HepG2 (cell line): ENCODE measurements around the gene PPP1R12B. TPM values are rescaled to one million over a fixed set of nuclear protein-coding genes. Genes with fewer than 3 reads are reported as not detected.

ENCODE experiments used
- ATAC-seq: fragments of 200-7000 bp; cut with Tn5 transposase; 3 replicates; pipeline ENCODE4 v1.9.1; 2020; ENCODE audit warnings: mild to moderate bottlenecking, moderate library complexity
- BruUV-seq: library from RNA; stranded (reverse); fragments of 400-500 nt; replicated peaks from 2 replicates; lab custom pipeline; 2021; lab: Mats Ljungman, UMichigan
- CTCF ChIA-PET: fragments of 300-600 bp; formaldehyde crosslinking; extraction: SDS; loops from one replicate; lab custom pipeline; 2021; ENCODE audit warnings: low total read pairs, inconsistent platforms, low intra/inter-chr PET ratio; lab: Yijun Ruan, JAX
- POLR2A ChIA-PET: fragments of 350-600 bp; sonication (Branson Sonifier 250); formaldehyde crosslinking; loops from one replicate; lab custom pipeline; 2020; ENCODE audit warnings: antibody characterized with exemption, inconsistent platforms; lab: Yijun Ruan, JAX
- DNase-seq: peaks from one replicate; pipeline ENCODE4 v3.0.0-alpha.2; 2015; ENCODE audit warnings: low spot score
- FAIRE-seq: peaks from 3 replicates; lab custom pipeline; 2011; peaks lifted over from hg19 to GRCh38; lab: Jason Lieb, UNC
- H2AFZ ChIP-seq: one replicate; pipeline ENCODE4 v1.6.1; 2011; ENCODE audit warnings: low read length, inconsistent platforms
- H3K27ac ChIP-seq: fragments of 300-600 bp; 3 replicates; pipeline ENCODE4 v1.8.0; 2011; ENCODE audit warnings: mixed run types, mild to moderate bottlenecking, mixed read lengths, low read length, inconsistent platforms; ENCODE audit not compliant: insufficient read depth; ENCODE audit errors: extremely low read length
- H3K27me3 ChIP-seq, 2 experiments: fragments of 200-600 bp in 1 of 2; 2 replicates in 1 of 2; 3 replicates in 1 of 2; pipeline versions ENCODE4 v1.6.0 to v1.8.0; 2011; ENCODE audit warnings: low read length in 2 of 2, mild to moderate bottlenecking in 2 of 2, moderate library complexity in 2 of 2, inconsistent platforms in 1 of 2; ENCODE audit not compliant: insufficient read depth in 2 of 2, control insufficient read depth in 1 of 2
- H3K36me3 ChIP-seq, 2 experiments: fragments of 200-600 bp in 1 of 2; replicated peaks in 1 of 2; 2 replicates in 1 of 2; 3 replicates in 1 of 2; pipeline versions ENCODE4 v1.5.1 to v1.8.0; 2011; ENCODE audit warnings: low read length in 2 of 2, inconsistent platforms in 1 of 2; ENCODE audit not compliant: insufficient read depth in 2 of 2, control insufficient read depth in 1 of 2
- H3K4me1 ChIP-seq: 2 replicates; pipeline ENCODE4 v1.5.1; 2012; ENCODE audit warnings: low read length, inconsistent platforms; ENCODE audit not compliant: insufficient read depth
- H3K4me2 ChIP-seq: 2 replicates; pipeline ENCODE4 v1.6.0; 2011; ENCODE audit warnings: low read depth, low read length, inconsistent platforms
- H3K4me3 ChIP-seq, 3 experiments: fragments of 200-600 bp in 1 of 3; sonication (generic), shearing (Covaris generic) in 1 of 3; replicated peaks in 1 of 3; 2 replicates each; pipeline ENCODE4 v1.5.1; 2011 to 2016; ENCODE audit warnings: low read length in 3 of 3, inconsistent platforms in 2 of 3, low read depth in 2 of 3, mild to moderate bottlenecking in 2 of 3, control low read depth in 1 of 3, mixed read lengths in 1 of 3; ENCODE audit not compliant: insufficient read depth in 1 of 3
- H3K79me2 ChIP-seq: one replicate; pipeline ENCODE4 v1.6.1; 2011; ENCODE audit warnings: low read length, inconsistent platforms; ENCODE audit not compliant: insufficient read depth
- H3K9ac ChIP-seq: 2 replicates; pipeline ENCODE4 v1.6.0; 2011; ENCODE audit warnings: mild to moderate bottlenecking, low read depth, low read length, inconsistent platforms; ENCODE audit not compliant: insufficient read depth
- H3K9me3 ChIP-seq: 2 replicates; pipeline ENCODE4 v1.5.1; 2012; ENCODE audit warnings: mild to moderate bottlenecking, low read length
- H4K20me1 ChIP-seq: 2 replicates; pipeline ENCODE4 v1.6.0; 2011; ENCODE audit warnings: inconsistent platforms, mild to moderate bottlenecking, low read length, moderate library complexity; ENCODE audit not compliant: insufficient read depth
- ARID3A ChIP-seq: IDR thresholded peaks from 2 replicates; pipeline ENCODE4 v1.6.1; 2012; ENCODE audit warnings: low read depth, low read length, improper control_type of control experiment
- FOXK2 ChIP-seq: fragments of 450-650 bp; IDR thresholded peaks from 2 replicates; pipeline ENCODE4 v1.6.1; 2016
- NR2F2 ChIP-seq: IDR thresholded peaks from 2 replicates; pipeline ENCODE4 v1.6.1; 2012; ENCODE audit warnings: low read depth, inconsistent platforms, borderline replicate concordance
- SUZ12 ChIP-seq: fragments of 150-350 bp; IDR thresholded peaks from 2 replicates; pipeline ENCODE4 v1.6.1; 2014; ENCODE audit warnings: low read depth, low read length
- ZFYVE20 ChIP-seq: sonication (generic); formaldehyde crosslinking; IDR thresholded peaks from 2 replicates; pipeline ENCODE4 v1.8.0; 2023; ENCODE audit warnings: low read depth, mild to moderate bottlenecking, moderate library complexity, missing genetic modification reagents, borderline replicate concordance
- ZNF136 ChIP-seq: sonication (generic); formaldehyde crosslinking; IDR thresholded peaks from 2 replicates; pipeline ENCODE4 v1.8.1; 2022; ENCODE audit warnings: low read depth, mild to moderate bottlenecking, moderate library complexity, missing genetic modification reagents
- ZNF225 ChIP-seq: sonication (generic); formaldehyde crosslinking; IDR thresholded peaks from 2 replicates; pipeline ENCODE4 v1.4.0; 2020; ENCODE audit warnings: mild to moderate bottlenecking, missing genetic modification reagents
- ZNF362 ChIP-seq: sonication (generic); formaldehyde crosslinking; IDR thresholded peaks from 2 replicates; pipeline ENCODE4 v1.4.0; 2020; ENCODE audit warnings: missing genetic modification reagents, mild to moderate bottlenecking, borderline replicate concordance
- ZNF503 ChIP-seq: sonication (generic); formaldehyde crosslinking; IDR thresholded peaks from 2 replicates; pipeline ENCODE4 v1.4.0; 2020; ENCODE audit warnings: missing genetic modification reagents
- ZNF652 ChIP-seq: IDR thresholded peaks from 2 replicates; pipeline ENCODE4 v1.6.1; 2016; ENCODE audit warnings: low read depth, borderline replicate concordance
- WGBS: methylation state at CpG from one replicate; pipeline ENCODE4 v1.1.6; 2017; ENCODE audit warnings: low lambda C conversion rate; 5-methylcytosine and 5-hydroxymethylcytosine counted together
- in situ Hi-C: cut with HindIII; loops from 2 replicates; pipeline ENCODE4 v1.10.0; 2017; ENCODE audit warnings: low pct_unique_long_range_greater_than_20kb; ENCODE audit not compliant: extremely low pct_ligation_motif_present
- intact Hi-C: fragments of 100-400 bp; cut with micrococcal nuclease; formaldehyde crosslinking; loops from one replicate; pipeline ENCODE4 v1.10.0; 2022; ENCODE audit not compliant: unreplicated experiment
- polyA plus RNA-seq, 8 experiments: library from polyadenylated mRNA; depleted of rRNA in 3 of 8; stranded (reverse) in 7 of 8; unstranded in 1 of 8; fragments of >200 nt; fragmentation: Illumina TruSeq in 4 of 8; extraction: Trizol in 4 of 8; gene quantifications; 2 replicates each; pipeline versions ENCODE4 v1.2.1 to v1.2.3, GENCODE V29; 2011 to 2016; ENCODE audit warnings: low read depth in 4 of 8, missing spikeins in 1 of 8, mixed read lengths in 1 of 8; ENCODE audit not compliant: insufficient read depth in 1 of 8
- total RNA-seq, 5 experiments: library from RNA; depleted of rRNA; stranded (reverse); fragments of >200 nt; fragmentation: Illumina TruSeq; extraction: Trizol; gene quantifications; 2 replicates each; pipeline ENCODE4 v1.2.3, GENCODE V29; 2016; ENCODE audit warnings: low read depth in 1 of 5
- TF ChIP-seq, protein P1 (sequence below): sonication (generic); formaldehyde crosslinking; IDR thresholded peaks from 2 replicates; pipeline ENCODE4 v1.8.0; 2022; ENCODE audit warnings: mild to moderate bottlenecking, missing genetic modification reagents, borderline replicate concordance
- TF ChIP-seq, protein P2 (sequence below), 2 experiments: sonication (generic) in 1 of 2; formaldehyde crosslinking in 1 of 2; IDR thresholded peaks; 2 replicates each; pipeline versions ENCODE4 v1.4.0 to v1.6.1; 2016 to 2020; ENCODE audit warnings: borderline replicate concordance in 1 of 2, low read depth in 1 of 2, mild to moderate bottlenecking in 1 of 2, missing genetic modification reagents in 1 of 2

Gene PPP1R12B
- total and polyA plus RNA-seq, 2 of the 13 experiments (the other 11 are each of a cell fraction or from before 2014, with no cell fraction given), result 12.0 to 13.6 TPM

DNA sequence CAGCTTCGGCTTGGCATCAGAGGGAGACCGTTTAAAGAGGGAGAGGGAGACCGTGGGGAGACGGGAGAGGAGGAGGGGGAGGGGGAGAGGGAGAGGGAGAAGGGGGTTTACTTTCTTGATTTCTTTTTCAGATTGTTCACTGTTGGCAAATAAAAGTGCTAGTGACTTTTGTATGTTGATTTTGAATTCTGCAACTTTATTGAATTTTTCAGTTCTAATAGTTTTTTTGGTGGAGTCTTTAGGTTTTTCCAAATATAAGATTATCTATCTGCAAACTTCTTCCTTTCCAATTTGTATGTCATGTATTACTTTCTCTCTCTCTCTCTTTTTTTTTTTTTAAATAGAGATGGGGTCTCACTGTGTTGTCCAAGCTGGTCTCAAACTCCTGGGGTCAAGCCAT lies 104.0 kb downstream of the PPP1R12B start:
- no peaks in the 10 kb centered on the region for H3K27me3 ChIP-seq
- in situ Hi-C loops (no loop called here), intact Hi-C loops (no loop called here)
- no TSS peak for BruUV-seq
- no peaks in the 10 kb centered on the region for H3K4me1 ChIP-seq
- H3K9me3 ChIP-seq, result no peaks in the 10 kb centered on the region
- FAIRE-seq, result no peak
- DNase-seq, result no peak
- CTCF ChIA-PET, result no interaction called here
- H3K9ac ChIP-seq, result no peak overlapping the region
- H4K20me1 ChIP-seq, result no peaks in the 10 kb centered on the region
- H3K36me3 ChIP-seq, result 0 out of 5 replicates have a peak, but pooled peaks cover 0 to 3% of the 10 kb centered on the region in 2 experiments
- H3K4me3 ChIP-seq, result no peak overlapping the region
- ATAC-seq, result no peak
- H3K4me2 ChIP-seq, result no peak overlapping the region
- H3K27ac ChIP-seq, result no peak overlapping the region
- 97% methylated on average over 4 of the region's 4 CpGs for WGBS
- POLR2A ChIA-PET, result no interaction called here
- no peaks in the 10 kb centered on the region for H3K79me2 ChIP-seq
- no peak overlapping the region for H2AFZ ChIP-seq
- TF ChIP-seq, protein P1, sequence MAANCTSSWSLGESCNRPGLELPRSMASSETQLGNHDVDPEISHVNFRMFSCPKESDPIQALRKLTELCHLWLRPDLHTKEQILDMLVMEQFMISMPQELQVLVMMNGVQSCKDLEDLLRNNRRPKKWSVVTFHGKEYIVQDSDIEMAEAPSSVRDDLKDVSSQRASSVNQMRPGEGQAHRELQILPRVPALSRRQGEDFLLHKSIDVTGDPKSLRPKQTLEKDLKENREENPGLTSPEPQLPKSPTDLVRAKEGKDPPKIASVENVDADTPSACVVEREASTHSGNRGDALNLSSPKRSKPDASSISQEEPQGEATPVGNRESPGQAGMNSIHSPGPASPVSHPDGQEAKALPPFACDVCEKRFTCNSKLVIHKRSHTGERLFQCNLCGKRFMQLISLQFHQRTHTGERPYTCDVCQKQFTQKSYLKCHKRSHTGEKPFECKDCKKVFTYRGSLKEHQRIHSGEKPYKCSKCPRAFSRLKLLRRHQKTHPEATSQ (CRISPR knock-in tag), result no peak
- no peak for TF ChIP-seq ZNF136 (CRISPR knock-in tag)
- TF ChIP-seq ZNF362, result no peak
- TF ChIP-seq ZNF503 (CRISPR knock-in tag), result no peak
- TF ChIP-seq ZNF225 (CRISPR knock-in tag), result no peak
- TF ChIP-seq ZNF652 (CRISPR knock-in tag), result no peak
- no peak for TF ChIP-seq NR2F2
- TF ChIP-seq SUZ12, result no peak
- no peak for TF ChIP-seq ZFYVE20
- TF ChIP-seq ARID3A, result no peak
- TF ChIP-seq, protein P2, sequence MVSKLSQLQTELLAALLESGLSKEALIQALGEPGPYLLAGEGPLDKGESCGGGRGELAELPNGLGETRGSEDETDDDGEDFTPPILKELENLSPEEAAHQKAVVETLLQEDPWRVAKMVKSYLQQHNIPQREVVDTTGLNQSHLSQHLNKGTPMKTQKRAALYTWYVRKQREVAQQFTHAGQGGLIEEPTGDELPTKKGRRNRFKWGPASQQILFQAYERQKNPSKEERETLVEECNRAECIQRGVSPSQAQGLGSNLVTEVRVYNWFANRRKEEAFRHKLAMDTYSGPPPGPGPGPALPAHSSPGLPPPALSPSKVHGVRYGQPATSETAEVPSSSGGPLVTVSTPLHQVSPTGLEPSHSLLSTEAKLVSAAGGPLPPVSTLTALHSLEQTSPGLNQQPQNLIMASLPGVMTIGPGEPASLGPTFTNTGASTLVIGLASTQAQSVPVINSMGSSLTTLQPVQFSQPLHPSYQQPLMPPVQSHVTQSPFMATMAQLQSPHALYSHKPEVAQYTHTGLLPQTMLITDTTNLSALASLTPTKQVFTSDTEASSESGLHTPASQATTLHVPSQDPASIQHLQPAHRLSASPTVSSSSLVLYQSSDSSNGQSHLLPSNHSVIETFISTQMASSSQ (IDR thresholded peaks at IDR 0.05; ENCODE audit: low read depth), result no peak
- TF ChIP-seq, protein P2 (CRISPR knock-in tag; IDR thresholded peaks at IDR 0.05; ENCODE audit: borderline replicate concordance), result no peak
- TF ChIP-seq FOXK2, result no peak
